Measurements from ENCODE around the gene AGL. TPM values are rescaled to one million over a fixed set of nuclear protein-coding genes. Genes with fewer than 3 reads are reported as not detected.

Gene AGL
- total and polyA plus RNA-seq, 2 of the 13 experiments (the other 11 are each of a cell fraction or from before 2014, with no cell fraction given), result 4.3 to 13.1 TPM

- TF ChIP-seq BCL6 (CRISPR knock-in tag; IDR thresholded peaks at IDR 0.05) (0 out of 2 replicates have a peak, but pooled peaks have one; percentile 14), GRHL1 (CRISPR knock-in tag; conservative IDR thresholded peaks at IDR 0.05) (no peak), HDAC2 (CRISPR knock-in tag; IDR thresholded peaks at IDR 0.05) (peak; percentile 33; the same call in 1 of the 2 replicates), FOXJ3 (CRISPR knock-in tag; IDR thresholded peaks at IDR 0.05; ENCODE audit: borderline replicate concordance) (peak; percentile 33; the same call in 1 of the 2 replicates)
- TF ChIP-seq, protein P1, sequence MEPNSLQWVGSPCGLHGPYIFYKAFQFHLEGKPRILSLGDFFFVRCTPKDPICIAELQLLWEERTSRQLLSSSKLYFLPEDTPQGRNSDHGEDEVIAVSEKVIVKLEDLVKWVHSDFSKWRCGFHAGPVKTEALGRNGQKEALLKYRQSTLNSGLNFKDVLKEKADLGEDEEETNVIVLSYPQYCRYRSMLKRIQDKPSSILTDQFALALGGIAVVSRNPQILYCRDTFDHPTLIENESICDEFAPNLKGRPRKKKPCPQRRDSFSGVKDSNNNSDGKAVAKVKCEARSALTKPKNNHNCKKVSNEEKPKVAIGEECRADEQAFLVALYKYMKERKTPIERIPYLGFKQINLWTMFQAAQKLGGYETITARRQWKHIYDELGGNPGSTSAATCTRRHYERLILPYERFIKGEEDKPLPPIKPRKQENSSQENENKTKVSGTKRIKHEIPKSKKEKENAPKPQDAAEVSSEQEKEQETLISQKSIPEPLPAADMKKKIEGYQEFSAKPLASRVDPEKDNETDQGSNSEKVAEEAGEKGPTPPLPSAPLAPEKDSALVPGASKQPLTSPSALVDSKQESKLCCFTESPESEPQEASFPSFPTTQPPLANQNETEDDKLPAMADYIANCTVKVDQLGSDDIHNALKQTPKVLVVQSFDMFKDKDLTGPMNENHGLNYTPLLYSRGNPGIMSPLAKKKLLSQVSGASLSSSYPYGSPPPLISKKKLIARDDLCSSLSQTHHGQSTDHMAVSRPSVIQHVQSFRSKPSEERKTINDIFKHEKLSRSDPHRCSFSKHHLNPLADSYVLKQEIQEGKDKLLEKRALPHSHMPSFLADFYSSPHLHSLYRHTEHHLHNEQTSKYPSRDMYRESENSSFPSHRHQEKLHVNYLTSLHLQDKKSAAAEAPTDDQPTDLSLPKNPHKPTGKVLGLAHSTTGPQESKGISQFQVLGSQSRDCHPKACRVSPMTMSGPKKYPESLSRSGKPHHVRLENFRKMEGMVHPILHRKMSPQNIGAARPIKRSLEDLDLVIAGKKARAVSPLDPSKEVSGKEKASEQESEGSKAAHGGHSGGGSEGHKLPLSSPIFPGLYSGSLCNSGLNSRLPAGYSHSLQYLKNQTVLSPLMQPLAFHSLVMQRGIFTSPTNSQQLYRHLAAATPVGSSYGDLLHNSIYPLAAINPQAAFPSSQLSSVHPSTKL (CRISPR knock-in tag; IDR thresholded peaks at IDR 0.05), result peak; percentile 64
Observed at GRCh38 chr1:99872063-99872462, 21.9 kb downstream of the AGL start (continued).

- BruUV-seq (replicated peaks), result no TSS peak
- DNase-seq (ENCODE audit: low spot score) (no peak), FAIRE-seq (no peak), ATAC-seq (no peak)
- no peak overlapping the region for H3K4me3 ChIP-seq (replicated peaks in 1 of 3; ENCODE audit: insufficient read depth in 1 of 3, low read depth in 2 of 3, low read length in 3 of 3)
- no peak overlapping the region for H2AFZ ChIP-seq (ENCODE audit: low read length)
- no peak for TF ChIP-seq PHF20 (CRISPR knock-in tag; IDR thresholded peaks at IDR 0.05)
- TF ChIP-seq, protein P2, sequence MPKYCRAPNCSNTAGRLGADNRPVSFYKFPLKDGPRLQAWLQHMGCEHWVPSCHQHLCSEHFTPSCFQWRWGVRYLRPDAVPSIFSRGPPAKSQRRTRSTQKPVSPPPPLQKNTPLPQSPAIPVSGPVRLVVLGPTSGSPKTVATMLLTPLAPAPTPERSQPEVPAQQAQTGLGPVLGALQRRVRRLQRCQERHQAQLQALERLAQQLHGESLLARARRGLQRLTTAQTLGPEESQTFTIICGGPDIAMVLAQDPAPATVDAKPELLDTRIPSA (CRISPR knock-in tag; IDR thresholded peaks at IDR 0.05; ENCODE audit: borderline replicate concordance), result no peak
- no peak for TF ChIP-seq THRA (CRISPR knock-in tag; IDR thresholded peaks at IDR 0.05; ENCODE audit: borderline replicate concordance)
- no peak for TF ChIP-seq POLR2A (IDR thresholded peaks at IDR 0.05; ENCODE audit: insufficient read depth in 1 of 2, low read depth in 2 of 2, low read length in 2 of 2)
- TF ChIP-seq ZFP1 (CRISPR knock-in tag; IDR thresholded peaks at IDR 0.05), result no peak
- no peak for TF ChIP-seq ZBTB21 (CRISPR knock-in tag; IDR thresholded peaks at IDR 0.05)
- TF ChIP-seq ZFP62 (CRISPR knock-in tag; IDR thresholded peaks at IDR 0.05), result no peak
- H3K27me3 ChIP-seq (ENCODE audit: control insufficient read depth in 1 of 2, insufficient read depth in 2 of 2, low read length in 2 of 2), result no peaks in the 10 kb centered on the region
- POLR2A ChIA-PET, result no interaction called here
- H3K9ac ChIP-seq (ENCODE audit: insufficient read depth, low read depth, low read length), result no peak overlapping the region
- in situ Hi-C loops (cut with HindIII; ENCODE audit: extremely low pct_ligation_motif_present, low pct_unique_long_range_greater_than_20kb), result no loop called here
- intact Hi-C loops (cut with micrococcal nuclease; ENCODE audit: unreplicated experiment), result no loop called here
- CTCF ChIA-PET (ENCODE audit: low intra/inter-chr PET ratio, low total read pairs), result no interaction called here
- no peaks in the 10 kb centered on the region for H4K20me1 ChIP-seq (ENCODE audit: insufficient read depth, low read length)
- H3K4me1 ChIP-seq (ENCODE audit: insufficient read depth, low read length), result peaks cover 3% of the 10 kb centered on the region
- no peaks in the 10 kb centered on the region for H3K9me3 ChIP-seq (ENCODE audit: low read length)
- peaks cover 2 to 27% of the 10 kb centered on the region in 2 experiments; a peak in 2 of 5 replicates for H3K36me3 ChIP-seq (replicated peaks in 1 of 2; ENCODE audit: control insufficient read depth in 1 of 2, insufficient read depth in 2 of 2, low read length in 2 of 2)
- no peak overlapping the region for H3K4me2 ChIP-seq (ENCODE audit: low read depth, low read length)
- H3K27ac ChIP-seq (ENCODE audit: extremely low read length, insufficient read depth, low read length), result no peak overlapping the region
- 96% methylated on average over 3 of the region's 3 CpGs for WGBS (ENCODE audit: low lambda C conversion rate)
- no peaks in the 10 kb centered on the region for H3K79me2 ChIP-seq (ENCODE audit: insufficient read depth, low read length)
Observed at GRCh38 chr1:99877568-99877967, 27.4 kb downstream of the AGL start.

All from HepG2 (cell line).